Stimulated activated CD4-positive, alpha-beta T cell treated with anti-CD3 and anti-CD28 coated beads, Interleukin-1b, Interleukin-23, amount 100 ng/mL, for 48 hours (primary cell): Measurements from ENCODE around the gene ZNF155.

Source experiments
- DNase-seq: peaks from one replicate; pipeline ENCODE4 v3.0.0-alpha.2; 2020

Gene ZNF155

DNA sequence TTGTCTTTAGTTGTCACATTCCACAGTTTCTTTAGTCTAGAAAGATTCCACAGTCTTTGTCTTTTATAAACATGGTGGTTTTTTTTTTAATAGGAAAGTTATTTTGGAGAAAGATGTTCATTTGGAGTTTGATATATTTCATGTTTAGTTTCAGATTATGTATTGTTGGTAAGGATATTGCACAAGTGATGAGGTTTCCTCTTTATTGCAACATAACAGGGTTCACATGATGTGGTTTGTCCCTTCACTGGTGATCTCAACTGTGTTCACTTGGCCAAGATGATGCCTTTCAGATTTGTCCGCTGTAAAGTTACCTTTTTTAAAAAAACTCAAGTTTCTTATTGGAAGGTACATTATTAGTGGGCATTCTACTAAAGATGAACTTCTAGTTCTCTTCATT, 22.0 kb downstream of the ZNF155 start:
- no peak for DNase-seq

DNA sequence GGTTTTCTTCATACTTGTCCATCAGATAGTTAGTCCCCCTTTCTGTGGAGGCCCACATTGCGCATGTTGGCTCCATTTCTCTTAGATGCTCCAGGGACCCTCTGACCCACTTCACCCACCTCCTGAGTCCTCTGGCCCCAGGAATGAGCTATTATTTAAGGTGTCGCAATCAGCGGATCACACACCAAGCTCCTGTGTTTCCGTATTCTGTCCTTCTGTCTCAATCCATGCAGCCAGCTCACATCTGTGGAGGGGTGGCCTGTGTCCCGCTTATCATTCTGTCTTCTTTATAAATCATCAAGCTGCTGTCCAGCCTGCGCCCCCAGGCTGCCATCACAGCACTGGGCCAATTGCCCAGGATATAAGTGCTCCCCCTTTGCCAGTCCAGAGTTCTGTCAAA, 23.5 kb downstream of the ZNF155 start:
- DNase-seq = no peak

DNA sequence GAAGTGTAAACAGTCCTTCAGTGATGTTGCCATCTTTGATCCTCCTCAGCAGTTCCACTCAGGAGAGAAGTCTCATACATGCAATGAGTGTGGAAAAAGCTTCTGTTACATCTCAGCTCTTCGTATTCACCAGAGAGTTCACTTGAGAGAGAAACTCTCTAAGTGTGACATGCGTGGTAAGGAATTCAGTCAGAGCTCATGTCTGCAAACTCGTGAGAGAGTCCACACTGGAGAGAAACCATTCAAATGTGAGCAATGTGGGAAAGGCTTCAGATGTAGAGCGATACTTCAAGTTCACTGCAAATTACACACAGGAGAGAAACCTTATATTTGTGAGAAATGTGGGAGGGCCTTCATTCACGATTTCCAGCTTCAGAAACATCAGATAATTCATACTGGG, 26.5 kb downstream of the ZNF155 start:
- DNase-seq = no peak

DNA sequence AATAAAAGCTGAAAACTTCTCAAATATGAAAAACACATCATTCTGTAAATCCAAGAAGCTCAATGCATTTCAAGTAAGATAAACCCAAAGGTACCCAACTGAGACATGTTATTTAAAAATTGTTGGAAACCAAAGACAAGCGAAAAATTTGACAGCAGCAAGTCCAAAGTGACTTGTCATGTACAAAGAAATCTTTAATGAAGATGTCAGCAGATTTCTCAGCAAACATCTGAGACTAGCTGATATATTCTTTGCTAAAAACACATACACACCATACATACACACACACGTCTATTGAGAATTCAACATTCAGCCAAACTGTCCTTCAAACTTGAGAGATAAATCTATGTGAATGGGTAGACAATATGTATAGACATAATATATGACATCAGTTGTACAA, 35.5 kb downstream of the ZNF155 start:
- no peak for DNase-seq

DNA sequence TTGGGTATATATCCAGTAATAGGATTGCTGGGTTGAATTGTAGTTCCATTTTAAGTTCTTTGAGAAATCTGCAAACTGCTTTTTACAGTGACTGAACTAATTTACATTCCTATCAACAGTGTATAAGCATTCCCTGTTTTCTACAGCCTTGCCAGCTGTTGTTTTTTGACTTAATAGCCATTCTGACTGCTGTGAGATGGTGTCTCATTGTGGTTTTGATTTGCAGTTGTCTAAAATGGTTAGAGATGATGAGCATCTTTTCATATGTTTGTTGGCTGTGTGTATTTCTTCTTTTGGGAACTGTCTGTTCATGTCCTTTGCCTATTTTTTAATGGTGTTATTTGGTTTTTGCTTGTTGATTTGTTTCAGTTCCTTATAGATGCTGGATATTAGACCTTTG, 37.2 kb downstream of the ZNF155 start:
- no peak for DNase-seq

DNA sequence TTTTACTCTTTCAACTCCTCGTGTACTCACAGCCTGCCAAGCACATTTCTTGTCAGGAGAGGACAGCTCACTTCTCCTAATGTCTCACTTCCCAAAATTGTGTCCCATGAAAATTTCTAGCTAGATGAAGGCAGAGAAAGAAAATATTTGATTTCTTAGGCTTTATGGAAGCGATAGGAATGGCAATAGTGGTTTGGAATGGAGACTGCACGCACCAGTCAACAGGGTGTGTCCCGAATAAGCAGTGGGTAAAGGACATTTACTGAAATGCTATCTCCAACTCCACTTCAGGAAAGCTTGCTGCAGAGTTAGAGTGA, 40.9 kb downstream of the ZNF155 start:
- DNase-seq = no peak

DNA sequence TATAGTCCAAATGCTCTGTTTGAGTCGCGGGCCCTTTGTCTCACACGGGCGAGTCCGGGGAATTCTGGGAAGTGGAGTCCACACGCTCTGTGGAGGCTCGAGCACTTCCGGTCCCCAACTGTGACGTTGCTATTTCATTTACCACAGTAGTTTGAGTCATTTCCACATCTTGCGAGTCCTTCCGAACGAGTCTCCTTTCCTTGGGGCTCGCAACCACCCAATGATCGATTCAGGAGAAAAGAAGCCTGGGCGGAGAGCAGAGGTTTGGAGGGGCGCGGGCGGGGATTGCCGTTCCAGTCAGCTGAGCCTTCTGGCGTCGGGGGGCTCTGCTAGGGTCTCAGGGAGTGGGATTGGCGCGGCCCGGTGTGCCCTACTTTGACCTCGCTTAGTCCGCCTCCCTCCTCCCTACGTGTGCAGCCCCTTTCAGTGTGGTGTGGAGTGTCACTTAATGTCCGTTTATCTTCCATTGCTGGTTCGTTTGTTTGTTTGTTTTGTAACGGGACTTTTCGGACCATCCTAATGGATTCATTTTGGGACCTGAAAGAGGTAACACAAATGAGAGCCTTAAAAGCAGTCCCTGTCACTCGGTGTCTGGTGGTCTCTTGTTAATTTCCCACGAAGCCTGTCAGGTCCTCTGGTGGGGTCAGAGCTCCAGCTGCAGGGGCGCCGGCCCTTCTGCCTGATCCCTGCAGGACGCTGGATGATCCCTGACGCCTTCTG, 41.4 kb downstream of the ZNF155 start, which contains the start of gene ZNF222:
Gene ZNF222, plus strand, starts transcription at position 163 of the 720 bp plus-strand sequence. Its CDS starts 58 bp downstream, at position 221.
- peak; percentile 80 for DNase-seq

DNA sequence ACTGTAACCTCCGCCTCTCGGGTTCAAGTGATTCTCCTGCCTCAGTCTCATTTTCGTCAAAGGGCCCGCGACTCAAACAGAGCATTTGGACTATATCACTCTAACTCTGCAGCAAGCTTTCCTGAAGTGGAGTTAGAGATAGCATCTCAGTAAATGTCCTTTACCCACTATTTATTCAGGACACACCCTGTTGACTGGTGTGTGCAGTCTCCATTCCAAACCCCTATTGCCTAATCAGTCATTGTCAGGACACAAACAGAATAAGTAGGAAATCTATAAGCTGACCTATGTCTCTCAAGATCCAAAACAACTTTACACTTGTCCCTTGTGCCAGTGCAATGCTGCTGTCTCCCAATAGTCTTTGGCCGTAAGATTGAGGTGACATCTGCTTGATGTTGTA, 42.6 kb downstream of the ZNF155 start:
- no peak for DNase-seq

DNA sequence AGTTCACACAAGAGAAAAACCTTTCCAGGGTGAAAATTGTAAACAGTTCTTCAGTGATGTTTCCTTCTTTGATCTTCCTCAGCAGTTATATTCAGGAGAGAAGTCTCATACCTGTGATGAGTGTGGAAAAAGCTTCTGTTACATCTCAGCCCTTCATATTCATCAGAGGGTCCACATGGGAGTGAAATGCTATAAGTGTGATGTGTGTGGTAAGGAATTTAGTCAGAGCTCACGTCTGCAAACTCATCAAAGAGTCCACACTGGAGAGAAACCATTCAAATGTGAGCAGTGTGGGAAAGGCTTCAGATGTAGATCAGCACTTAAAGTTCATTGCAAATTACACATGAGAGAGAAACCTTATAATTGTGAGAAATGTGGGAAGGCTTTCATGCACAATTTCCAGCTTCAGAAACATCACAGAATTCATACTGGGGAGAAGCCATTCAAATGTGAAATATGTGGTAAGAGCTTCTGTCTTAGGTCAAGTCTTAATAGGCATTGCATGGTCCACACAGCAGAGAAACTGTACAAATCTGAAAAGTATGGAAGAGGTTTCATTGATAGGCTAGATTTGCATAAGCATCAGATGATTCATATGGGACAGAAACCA, 48.1 kb downstream of the ZNF155 start:
- DNase-seq = no peak

DNA sequence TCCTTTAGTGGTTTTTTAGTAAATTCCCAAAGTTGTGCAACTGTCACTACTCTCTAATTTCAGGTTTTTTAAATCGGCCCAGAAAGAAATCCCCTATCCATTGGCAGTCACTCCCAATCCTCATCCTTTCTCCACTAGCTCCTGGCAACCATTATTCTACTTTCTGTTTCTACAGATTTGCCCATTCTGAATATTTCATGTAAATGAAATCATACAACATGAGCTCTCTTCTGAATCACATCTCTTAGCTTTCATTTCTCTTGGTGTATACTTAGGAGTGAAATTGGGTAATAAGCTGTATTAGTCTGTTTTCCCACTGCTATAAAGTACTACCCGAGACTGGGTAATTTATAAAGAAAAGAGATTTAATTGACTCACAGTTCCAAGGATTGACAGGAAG, 58.2 kb downstream of the ZNF155 start:
- no peak for DNase-seq
